PC-9 (cell line): ENCODE data around the gene ASPN. TPM values are rescaled to one million over a fixed set of nuclear protein-coding genes. Genes with fewer than 3 reads are reported as not detected.

Experiments used
- BruUV-seq: library from RNA; stranded (reverse); fragments of 400-500 nt; replicated peaks from 2 replicates; lab custom pipeline; 2021; lab: Mats Ljungman, UMichigan
- CTCF ChIA-PET: fragments of 300-600 bp; sonication (Branson Sonifier 250); formaldehyde crosslinking; loops from one replicate; lab custom pipeline; 2022; ENCODE audit warnings: antibody characterized with exemption; lab: Charles Lee
- POLR2A ChIA-PET: fragments of 300-600 bp; sonication (Branson Sonifier 250); formaldehyde crosslinking; loops from one replicate; lab custom pipeline; 2022; ENCODE audit warnings: antibody characterized with exemption; ENCODE audit not compliant: unreplicated experiment; lab: Charles Lee
- DNase-seq, 2 experiments: peaks; one replicate each; pipeline versions ENCODE4 v3.0.0 to v3.0.0-alpha.2; 2015 to 2022; ENCODE audit warnings: mixed read lengths in 1 of 2
- H2AFZ ChIP-seq: fragments of 200-600 bp; sonication (generic); 2 replicates; pipeline ENCODE4 v1.8.1; 2017; ENCODE audit warnings: antibody characterized with exemption
- H3F3A ChIP-seq: fragments of 200-600 bp; sonication (generic); 2 replicates; pipeline ENCODE4 v1.8.1; 2017; ENCODE audit warnings: antibody characterized with exemption, mild to moderate bottlenecking, low read depth; ENCODE audit not compliant: insufficient read depth
- H3K27ac ChIP-seq: fragments of 200-600 bp; sonication (generic); 2 replicates; pipeline ENCODE4 v1.6.1; 2016; ENCODE audit warnings: mixed run types
- H3K27me3 ChIP-seq: fragments of 200-600 bp; sonication (generic); 2 replicates; pipeline ENCODE4 v1.6.1; 2016; ENCODE audit warnings: low read depth, mixed run types; ENCODE audit not compliant: insufficient read depth
- H3K36me3 ChIP-seq: fragments of 200-600 bp; sonication (generic); 2 replicates; pipeline ENCODE4 v1.6.1; 2016; ENCODE audit warnings: low read depth, mixed run types
- H3K4me1 ChIP-seq: fragments of 200-600 bp; sonication (generic); replicated peaks from 2 replicates; pipeline ENCODE4 v1.6.1; 2016; ENCODE audit warnings: mixed run types; ENCODE audit not compliant: insufficient read depth
- H3K4me2 ChIP-seq: fragments of 200-600 bp; sonication (generic); 2 replicates; pipeline ENCODE4 v1.6.1; 2017; ENCODE audit warnings: mixed run types
- H3K4me3 ChIP-seq: fragments of 200-600 bp; sonication (generic); 2 replicates; pipeline ENCODE4 v1.6.1; 2016; ENCODE audit warnings: mixed run types
- H3K79me2 ChIP-seq: fragments of 200-600 bp; sonication (generic); 2 replicates; pipeline ENCODE4 v1.6.1; 2017; ENCODE audit warnings: low read depth, mixed run types
- H3K9me2 ChIP-seq: fragments of 200-600 bp; sonication (generic); 2 replicates; pipeline ENCODE4 v1.8.1; 2017; ENCODE audit warnings: mild to moderate bottlenecking; ENCODE audit not compliant: insufficient read depth
- H3K9me3 ChIP-seq: fragments of 200-600 bp; sonication (generic); 2 replicates; pipeline ENCODE4 v1.8.1; 2016; ENCODE audit warnings: low read depth; ENCODE audit not compliant: insufficient read depth
- H4K20me1 ChIP-seq: fragments of 200-600 bp; sonication (generic); 2 replicates; pipeline ENCODE4 v1.8.1; 2017; ENCODE audit not compliant: insufficient read depth
- CTCF ChIP-seq: fragments of 200-600 bp; sonication (generic); conservative IDR thresholded peaks from 2 replicates; pipeline ENCODE4 v1.6.1; 2017; ENCODE audit warnings: mixed run types, antibody characterized with exemption, mild to moderate bottlenecking, moderate library complexity
- EZH2 ChIP-seq: fragments of 200-600 bp; sonication (generic); IDR thresholded peaks from 2 replicates; pipeline ENCODE4 v1.8.0; 2017; ENCODE audit warnings: antibody characterized with exemption, low read depth
- intact Hi-C: fragments of 100-400 bp; cut with micrococcal nuclease; formaldehyde crosslinking; loops from one replicate; pipeline ENCODE4 v1.10.0; 2022; ENCODE audit not compliant: unreplicated experiment
- total RNA-seq: library from RNA; stranded (reverse); gene quantifications from 2 replicates; pipeline ENCODE4 v1.2.3, GENCODE V29; 2021

ASPN gene
- total RNA-seq, 1 experiment from 2014 or later = not detected

GRCh38 chr9:92484563-92484962, 2.3 kb upstream of the ASPN start:
- H2AFZ ChIP-seq = no peak overlapping the region
- no peaks in the 10 kb centered on the region for H3K36me3 ChIP-seq
- BruUV-seq = no TSS peak
- no peaks in the 10 kb centered on the region for H3K9me2 ChIP-seq
- POLR2A ChIA-PET = no interaction called here
- no peaks in the 10 kb centered on the region for H3K27me3 ChIP-seq
- CTCF ChIA-PET = no interaction called here
- H3K9me3 ChIP-seq = no peaks in the 10 kb centered on the region
- H3K27ac ChIP-seq = no peak overlapping the region
- DNase-seq = no peak
- H4K20me1 ChIP-seq = no peaks in the 10 kb centered on the region
- intact Hi-C loops = no loop called here
- peaks cover 28% of the 10 kb centered on the region for H3K4me1 ChIP-seq
- no peak overlapping the region for H3K4me2 ChIP-seq
- no peak for TF ChIP-seq EZH2
- no peak for TF ChIP-seq CTCF
- H3K4me3 ChIP-seq = no peak overlapping the region
- no peaks in the 10 kb centered on the region for H3F3A ChIP-seq
- no peaks in the 10 kb centered on the region for H3K79me2 ChIP-seq

- CTCF ChIA-PET = no interaction called here
- no peaks in the 10 kb centered on the region for H3K79me2 ChIP-seq
- BruUV-seq = no TSS peak
- H3K36me3 ChIP-seq = no peaks in the 10 kb centered on the region
- no peak overlapping the region for H3K4me2 ChIP-seq
- H2AFZ ChIP-seq = no peak overlapping the region
- POLR2A ChIA-PET = no interaction called here
- no peak overlapping the region for H3K27ac ChIP-seq
- no peaks in the 10 kb centered on the region for H3K27me3 ChIP-seq
- TF ChIP-seq CTCF (no peak), EZH2 (no peak)
- H3K9me2 ChIP-seq = no peaks in the 10 kb centered on the region
- peaks cover 28% of the 10 kb centered on the region for H3K4me1 ChIP-seq
- intact Hi-C loops = no loop called here
- peak in 1 of 2 experiments; percentile 37 for DNase-seq
- H3K9me3 ChIP-seq = no peaks in the 10 kb centered on the region
- no peak overlapping the region for H3K4me3 ChIP-seq
- no peaks in the 10 kb centered on the region for H3F3A ChIP-seq
- no peaks in the 10 kb centered on the region for H4K20me1 ChIP-seq
Measured at GRCh38 chr9:92483627-92484545, 1.6 kb upstream of the ASPN start.

GRCh38 chr9:92482805-92483204, 499 bp upstream of the ASPN start:
- intact Hi-C loops = no loop called here
- Histone ChIP-seq H3K9me2 (no peaks in the 10 kb centered on the region), H3K36me3 (no peaks in the 10 kb centered on the region), H3K27ac (no peak overlapping the region), H4K20me1 (no peaks in the 10 kb centered on the region), H2AFZ (no peak overlapping the region), H3K4me1 (peaks cover 28% of the 10 kb centered on the region), H3K9me3 (no peaks in the 10 kb centered on the region), H3K4me3 (no peak overlapping the region), H3K79me2 (no peaks in the 10 kb centered on the region), H3K4me2 (no peak overlapping the region), H3K27me3 (no peaks in the 10 kb centered on the region), H3F3A (no peaks in the 10 kb centered on the region)
- ChIA-PET CTCF (no interaction called here), POLR2A (interaction anchor here (0.6 kb wide), 1 partner anchor 24 kb away, joined by 3 read pairs; no protein-coding TSS in a partner anchor)
- no peak for TF ChIP-seq CTCF
- TF ChIP-seq EZH2 = no peak
- DNase-seq = no peak
- no TSS peak for BruUV-seq
